HFFc6 (cell line): ENCODE results near the gene KPTN. TPM values are rescaled to one million over a fixed set of nuclear protein-coding genes. Genes with fewer than 3 reads are reported as not detected.

Experiments used
- DNase-seq: peaks from one replicate; pipeline ENCODE4 v3.0.0-alpha.2; 2018
- H3K27ac Mint-ChIP-seq: 2 replicates; pipeline ENCODE4 v1.8.0; 2020; ENCODE audit warnings: mild to moderate bottlenecking, mixed read lengths
- H3K27me3 Mint-ChIP-seq: 2 replicates; pipeline ENCODE4 v1.8.0; 2021; ENCODE audit warnings: mild to moderate bottlenecking, moderate library complexity, mixed read lengths; ENCODE audit not compliant: insufficient read depth
- H3K36me3 Mint-ChIP-seq: 2 replicates; pipeline ENCODE4 v1.8.0; 2021; ENCODE audit warnings: low read depth, mixed read lengths
- H3K4me1 Mint-ChIP-seq: 2 replicates; pipeline ENCODE4 v1.8.0; 2020; ENCODE audit warnings: low read depth, mixed read lengths
- H3K4me3 Mint-ChIP-seq: 2 replicates; pipeline ENCODE4 v1.8.0; 2020; ENCODE audit warnings: mild to moderate bottlenecking, moderate library complexity, mixed read lengths
- H3K9me3 Mint-ChIP-seq: 2 replicates; pipeline ENCODE4 v1.8.0; 2020; ENCODE audit warnings: mild to moderate bottlenecking, mixed read lengths
- total RNA-seq, 6 experiments: library from RNA; stranded (reverse); fragmentation: NEBNext Ultra II Directional; extraction: Animal tissue kit (Norgen Biotek cat#: 25700); gene quantifications; 2 replicates in 1 of 6; 3 replicates in 5 of 6; pipeline ENCODE4 v1.2.3, GENCODE V29; 2021
- TF ChIP-seq, protein P1 (sequence below): fragments of 200-600 bp; sonication (generic); IDR thresholded peaks from 2 replicates; pipeline ENCODE4 v1.5.0; 2021; ENCODE audit warnings: antibody characterized with exemption, mild to moderate bottlenecking

KPTN gene
- total RNA-seq, 6 experiments from 2014 or later: 11.1 to 13.6 (median 12.4) TPM

DNA sequence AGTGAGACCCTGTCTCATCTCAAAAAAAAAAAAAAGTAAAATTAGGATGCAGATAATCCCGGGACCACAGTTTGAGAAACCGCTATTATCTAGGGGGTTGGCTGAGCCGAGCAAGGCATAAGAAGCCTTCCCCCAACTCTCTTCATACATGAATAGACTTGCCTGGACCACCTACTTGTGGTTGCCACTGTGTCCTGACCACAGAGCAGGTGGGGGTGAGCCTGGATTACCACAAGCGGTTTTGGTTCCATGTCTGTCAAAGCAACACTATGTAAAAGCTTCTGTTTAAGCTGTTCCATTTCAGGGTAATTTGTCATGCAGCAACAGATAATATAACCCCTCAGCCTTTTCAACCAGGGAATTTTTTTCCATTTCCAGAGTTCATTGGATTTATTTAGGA is 34.1 kb upstream of the KPTN start:
- Mint-ChIP-seq H3K27ac (no peak overlapping the region), H3K27me3 (peaks cover 25% of the 10 kb centered on the region), H3K36me3 (peaks cover 9% of the 10 kb centered on the region), H3K4me1 (peaks cover 23% of the 10 kb centered on the region), H3K4me3 (no peak overlapping the region), H3K9me3 (no peaks in the 10 kb centered on the region)
- no peak for DNase-seq
- TF ChIP-seq, protein P1, sequence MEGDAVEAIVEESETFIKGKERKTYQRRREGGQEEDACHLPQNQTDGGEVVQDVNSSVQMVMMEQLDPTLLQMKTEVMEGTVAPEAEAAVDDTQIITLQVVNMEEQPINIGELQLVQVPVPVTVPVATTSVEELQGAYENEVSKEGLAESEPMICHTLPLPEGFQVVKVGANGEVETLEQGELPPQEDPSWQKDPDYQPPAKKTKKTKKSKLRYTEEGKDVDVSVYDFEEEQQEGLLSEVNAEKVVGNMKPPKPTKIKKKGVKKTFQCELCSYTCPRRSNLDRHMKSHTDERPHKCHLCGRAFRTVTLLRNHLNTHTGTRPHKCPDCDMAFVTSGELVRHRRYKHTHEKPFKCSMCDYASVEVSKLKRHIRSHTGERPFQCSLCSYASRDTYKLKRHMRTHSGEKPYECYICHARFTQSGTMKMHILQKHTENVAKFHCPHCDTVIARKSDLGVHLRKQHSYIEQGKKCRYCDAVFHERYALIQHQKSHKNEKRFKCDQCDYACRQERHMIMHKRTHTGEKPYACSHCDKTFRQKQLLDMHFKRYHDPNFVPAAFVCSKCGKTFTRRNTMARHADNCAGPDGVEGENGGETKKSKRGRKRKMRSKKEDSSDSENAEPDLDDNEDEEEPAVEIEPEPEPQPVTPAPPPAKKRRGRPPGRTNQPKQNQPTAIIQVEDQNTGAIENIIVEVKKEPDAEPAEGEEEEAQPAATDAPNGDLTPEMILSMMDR: no peak

DNA sequence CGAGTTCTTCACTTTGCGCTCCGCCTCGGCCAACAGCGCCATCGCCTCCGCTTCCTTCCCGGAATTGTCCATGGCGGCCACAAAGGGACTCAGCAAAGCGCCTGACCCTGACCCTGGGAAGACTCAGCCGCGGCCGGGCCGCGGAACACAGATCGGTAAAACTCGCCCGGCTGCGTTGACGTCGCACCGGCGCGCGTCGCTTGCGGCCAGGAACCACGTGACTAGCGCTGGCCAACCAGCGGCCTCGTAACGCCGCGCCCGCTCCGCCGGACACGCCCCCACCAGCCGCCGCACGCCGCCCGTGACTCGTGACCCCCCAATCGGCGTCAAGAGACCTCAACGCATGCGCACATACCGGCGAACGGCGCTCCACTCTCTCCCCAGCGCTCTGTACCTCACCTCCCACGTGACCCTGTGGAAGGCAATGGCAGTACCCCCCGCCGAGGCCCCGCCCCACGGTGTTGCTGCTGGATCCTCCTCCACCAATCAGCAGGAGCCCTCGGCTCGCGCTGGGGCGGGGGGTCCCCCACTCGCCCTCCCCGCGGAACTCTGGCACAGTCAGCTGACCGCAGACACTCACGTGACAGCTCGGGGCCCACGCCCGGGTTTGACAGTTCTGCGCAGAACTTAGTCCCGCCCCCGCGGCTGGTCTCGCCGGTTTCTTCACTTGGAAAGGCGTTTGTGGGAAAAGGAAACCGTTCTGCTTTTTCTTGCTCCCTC is 31.0 kb upstream of the KPTN start, which contains the start of gene NAPA:
Gene NAPA, minus strand, starts transcription at position 195 of the 720 bp plus-strand sequence. Its CDS starts 123 bp downstream, at position 72.
- Mint-ChIP-seq H3K4me3 (peak within 1 kb of the TSS; percentile 99), H3K4me1 (peaks cover 42% of the 10 kb centered on the region), H3K27me3 (peaks cover 13% of the 10 kb centered on the region), H3K27ac (peak within 1 kb of the TSS; percentile 99), H3K9me3 (no peaks in the 10 kb centered on the region), H3K36me3 (peaks cover 9% of the 10 kb centered on the region)
- DNase-seq: peak; percentile 100
- TF ChIP-seq, protein P1: no peak; the same call in 1 of the 2 replicates

DNA sequence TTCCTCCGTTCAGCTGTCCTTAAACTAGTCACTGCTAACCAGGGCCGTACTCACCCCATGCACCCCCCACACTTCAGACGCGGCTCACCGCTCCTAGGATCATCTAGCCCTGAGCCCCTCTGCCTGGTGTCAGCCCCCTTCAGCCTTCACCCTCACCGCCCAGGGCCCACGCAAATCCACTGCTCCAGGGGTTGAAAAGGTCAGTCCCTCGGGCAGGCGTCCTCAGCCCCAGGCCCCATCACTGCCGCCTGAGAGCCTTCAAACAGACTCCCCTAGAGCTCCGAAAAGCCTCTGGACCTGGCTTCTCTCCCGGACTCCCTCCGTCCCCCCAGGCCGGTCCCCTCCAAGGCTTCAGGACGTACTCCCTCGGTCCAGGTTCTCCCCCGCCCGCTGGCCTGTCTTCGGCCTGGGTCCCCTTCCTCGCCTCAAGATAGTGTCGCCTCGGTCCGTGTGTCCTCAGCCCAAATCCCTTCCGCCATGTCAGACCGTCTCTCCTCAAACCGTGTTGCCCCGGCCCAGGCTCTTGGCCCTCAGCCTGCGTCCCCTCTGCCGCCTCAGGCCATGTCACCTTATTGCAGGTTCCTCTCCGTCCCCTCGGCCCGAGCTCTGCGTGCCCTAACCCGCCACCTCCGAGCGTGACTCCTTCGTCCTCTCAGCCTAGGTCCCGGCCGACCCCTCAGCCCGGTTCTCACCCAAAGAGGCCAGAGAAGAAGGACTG is 30.3 kb upstream of the KPTN start:
- DNase-seq: no peak
- Mint-ChIP-seq H3K4me3 (peak overlapping the region; percentile 99), H3K9me3 (no peaks in the 10 kb centered on the region), H3K27me3 (peaks cover 10% of the 10 kb centered on the region), H3K27ac (peak overlapping the region; percentile 99), H3K4me1 (peaks cover 42% of the 10 kb centered on the region), H3K36me3 (peaks cover 9% of the 10 kb centered on the region)
- TF ChIP-seq, protein P1: no peak

DNA sequence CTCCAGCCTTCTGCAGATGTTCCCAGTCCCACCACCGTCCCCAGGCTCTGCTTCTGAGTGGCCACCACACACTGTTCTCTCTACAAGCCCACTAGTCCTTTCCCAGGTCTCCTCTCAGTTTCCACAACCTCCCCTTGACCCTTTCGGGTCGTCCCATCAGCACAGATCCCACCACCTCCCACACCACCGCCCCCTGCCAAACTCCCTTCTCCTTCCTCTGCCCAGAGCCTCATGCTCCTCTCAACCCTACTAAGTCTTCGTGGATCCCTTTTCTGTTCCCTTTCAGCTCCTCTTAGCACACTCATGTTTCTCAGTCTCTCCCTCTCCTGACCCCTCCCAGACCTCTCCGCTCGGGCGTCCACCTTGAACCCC is 28.9 kb upstream of the KPTN start:
- Mint-ChIP-seq H3K4me1 (peaks cover 42% of the 10 kb centered on the region), H3K4me3 (peak overlapping the region; percentile 99), H3K9me3 (no peaks in the 10 kb centered on the region), H3K27me3 (peaks cover 10% of the 10 kb centered on the region), H3K27ac (peak overlapping the region; percentile 99), H3K36me3 (peaks cover 9% of the 10 kb centered on the region)
- DNase-seq: no peak
- TF ChIP-seq, protein P1: no peak

DNA sequence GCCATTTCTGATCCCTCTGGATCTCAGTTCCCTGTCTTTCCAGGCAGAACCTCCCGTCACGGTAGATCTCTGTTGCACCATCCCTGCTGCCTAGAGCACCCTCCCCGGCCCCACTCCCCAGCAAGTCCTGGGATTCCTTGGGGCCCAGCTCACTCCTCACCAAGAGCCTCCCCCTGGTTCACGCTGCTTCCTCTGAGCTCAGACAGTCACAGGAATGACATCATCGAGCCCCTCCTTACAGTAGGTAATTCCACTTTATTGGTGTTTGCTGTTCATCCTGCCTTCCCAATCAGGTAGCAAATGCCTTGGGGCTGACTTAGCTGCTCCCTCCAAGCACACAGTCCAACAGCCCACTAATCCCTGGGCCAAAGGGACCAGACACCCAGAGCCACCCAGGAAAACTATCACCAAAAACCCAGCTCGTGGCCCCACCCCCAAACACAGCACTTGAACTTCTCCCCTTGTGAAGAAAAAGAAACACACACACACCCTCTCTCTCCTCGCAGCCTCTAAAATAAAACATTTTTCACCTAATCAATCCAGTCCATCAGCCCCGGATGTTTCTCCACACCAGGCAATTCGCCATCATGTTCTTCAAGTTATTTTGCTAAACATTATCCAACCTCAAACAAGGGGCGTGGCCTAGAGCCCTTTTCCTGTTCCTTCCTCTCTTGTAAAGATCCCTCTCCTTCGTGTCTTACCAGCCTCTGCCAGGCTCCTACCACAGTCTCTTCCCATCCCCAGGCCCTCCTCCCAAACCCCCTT is 28.3 kb upstream of the KPTN start:
- TF ChIP-seq, protein P1: no peak
- DNase-seq: peak; percentile 25
- H3K27me3 Mint-ChIP-seq: peaks cover 10% of the 10 kb centered on the region
- peaks cover 42% of the 10 kb centered on the region for H3K4me1 Mint-ChIP-seq
- H3K9me3 Mint-ChIP-seq: no peaks in the 10 kb centered on the region
- peak overlapping the region; percentile 99 for H3K4me3 Mint-ChIP-seq
- peaks cover 9% of the 10 kb centered on the region for H3K36me3 Mint-ChIP-seq
- peak overlapping the region; percentile 99 for H3K27ac Mint-ChIP-seq
